ENCODE results near the gene HNF1A. TPM values are rescaled to one million over a fixed set of nuclear protein-coding genes. Genes with fewer than 3 reads are reported as not detected.

HNF1A gene
- total RNA-seq, 2 donors from 2014 or later: 18.0 to 24.7 TPM

GRCh38 chr12:120950807-120951206 is 27.5 kb upstream of the HNF1A start:
- no peaks in the 10 kb centered on the region for H3K9me3 ChIP-seq
- H3K27ac ChIP-seq: no peak overlapping the region
- no peak overlapping the region for H3K4me3 ChIP-seq
- no peak for DNase-seq
- H3K9ac ChIP-seq (ENCODE audit: low read depth in 2 of 2, low read length in 2 of 2): no peak overlapping the region
- H3K4me1 ChIP-seq: no peaks in the 10 kb centered on the region
- H3K36me3 ChIP-seq: no peaks in the 10 kb centered on the region
- no peaks in the 10 kb centered on the region for H3K27me3 ChIP-seq
- no peak for TF ChIP-seq CTCF (IDR thresholded peaks at IDR 0.05)
- intact Hi-C loops (cut with DNase I): no loop called here

- intact Hi-C loops (cut with DNase I): no loop called here
- H3K27ac ChIP-seq: no peak overlapping the region
- DNase-seq: no peak
Measured at GRCh38 chr12:120955232-120955631, 23.1 kb upstream of the HNF1A start.

GRCh38 chr12:120956579-120957300 is 21.6 kb upstream of the HNF1A start:
- peaks cover 5% of the 10 kb centered on the region for H3K4me1 ChIP-seq
- DNase-seq: peak; percentile 83

More at GRCh38 chr12:120955232-120955631, 23.1 kb upstream of the HNF1A start:
- Histone ChIP-seq H3K9ac (ENCODE audit: low read depth in 2 of 2, low read length in 2 of 2) (no peak overlapping the region), H3K36me3 (no peaks in the 10 kb centered on the region), H3K4me1 (peaks cover 5% of the 10 kb centered on the region), H3K27me3 (no peaks in the 10 kb centered on the region), H3K9me3 (no peaks in the 10 kb centered on the region), H3K4me3 (no peak overlapping the region)
- no peak for TF ChIP-seq CTCF (IDR thresholded peaks at IDR 0.05)

GRCh38 chr12:120959111-120959878 is 19.0 kb upstream of the HNF1A start:
- H3K9ac ChIP-seq (ENCODE audit: low read depth in 2 of 2, low read length in 2 of 2): peak overlapping the region in 1 of 2 donors; percentile 77

More at GRCh38 chr12:120956579-120957300, 21.6 kb upstream of the HNF1A start:
- peak overlapping the region in 1 of 2 donors; percentile 62 for H3K9ac ChIP-seq (ENCODE audit: low read depth in 2 of 2, low read length in 2 of 2)
- no peaks in the 10 kb centered on the region for H3K36me3 ChIP-seq
- H3K27me3 ChIP-seq: no peaks in the 10 kb centered on the region
- intact Hi-C loops (cut with DNase I): no loop called here
- peak overlapping the region; percentile 78 for H3K27ac ChIP-seq
- no peak overlapping the region for H3K4me3 ChIP-seq
- no peak for TF ChIP-seq CTCF (IDR thresholded peaks at IDR 0.05)
- no peaks in the 10 kb centered on the region for H3K9me3 ChIP-seq

More at GRCh38 chr12:120959111-120959878, 19.0 kb upstream of the HNF1A start:
- intact Hi-C loops (cut with DNase I): no loop called here
- H3K36me3 ChIP-seq: no peaks in the 10 kb centered on the region
- H3K27me3 ChIP-seq: no peaks in the 10 kb centered on the region
- no peak overlapping the region for H3K4me3 ChIP-seq
- H3K4me1 ChIP-seq: peaks cover 5% of the 10 kb centered on the region
- H3K27ac ChIP-seq: peak overlapping the region; percentile 91
- no peak for DNase-seq
- no peaks in the 10 kb centered on the region for H3K9me3 ChIP-seq
- TF ChIP-seq CTCF (IDR thresholded peaks at IDR 0.05): no peak
